Chondrocyte (in vitro differentiated cells): Measurements from ENCODE around the gene RAC2. TPM values are rescaled to one million over a fixed set of nuclear protein-coding genes. Genes with fewer than 3 reads are reported as not detected.
A peak's percentile ranks its signal among the peaks of the same experiment; 100 is the strongest.

ENCODE experiments used
- DNase-seq: peaks from one replicate; pipeline ENCODE4 v3.0.0; 2021; ENCODE audit warnings: mixed read lengths, low spot score
- H3K27ac Mint-ChIP-seq: one replicate; pipeline ENCODE4 v1.8.0; 2021; ENCODE audit warnings: mild to moderate bottlenecking, moderate library complexity, mixed read lengths; ENCODE audit not compliant: unreplicated experiment
- H3K27me3 Mint-ChIP-seq: 2 replicates; pipeline ENCODE4 v1.8.0; 2021; ENCODE audit warnings: low read depth, mixed read lengths
- H3K36me3 Mint-ChIP-seq: 2 replicates; pipeline ENCODE4 v1.8.0; 2021; ENCODE audit warnings: low read depth, mixed read lengths
- H3K4me1 Mint-ChIP-seq: 2 replicates; pipeline ENCODE4 v1.8.0; 2021; ENCODE audit warnings: low read depth, mild to moderate bottlenecking, mixed read lengths
- H3K4me3 Mint-ChIP-seq: one replicate; pipeline ENCODE4 v1.8.0; 2021; ENCODE audit warnings: mild to moderate bottlenecking, moderate library complexity, mixed read lengths; ENCODE audit not compliant: unreplicated experiment
- H3K9me3 Mint-ChIP-seq: 2 replicates; pipeline ENCODE4 v1.8.0; 2021; ENCODE audit warnings: low read depth, mixed read lengths
- total RNA-seq: library from RNA; stranded (reverse); gene quantifications from 3 replicates; pipeline ENCODE4 v1.2.1, GENCODE V29; 2021
- TF ChIP-seq, protein P1 (sequence below): fragments of 200-600 bp; sonication (generic); IDR thresholded peaks from 2 replicates; pipeline ENCODE4 v1.5.0; 2021; ENCODE audit warnings: antibody characterized with exemption, mild to moderate bottlenecking, moderate library complexity

Gene RAC2
- total RNA-seq, 1 donor from 2014 or later, result 0.20 TPM

- DNase-seq, result peak; percentile 79
- no peak overlapping the region for H3K4me3 Mint-ChIP-seq
- peaks cover 2% of the 10 kb centered on the region for H3K36me3 Mint-ChIP-seq
- H3K9me3 Mint-ChIP-seq, result no peaks in the 10 kb centered on the region
- peaks cover under 1% of the 10 kb centered on the region for H3K27me3 Mint-ChIP-seq
- no peak overlapping the region for H3K27ac Mint-ChIP-seq
- TF ChIP-seq, protein P1, sequence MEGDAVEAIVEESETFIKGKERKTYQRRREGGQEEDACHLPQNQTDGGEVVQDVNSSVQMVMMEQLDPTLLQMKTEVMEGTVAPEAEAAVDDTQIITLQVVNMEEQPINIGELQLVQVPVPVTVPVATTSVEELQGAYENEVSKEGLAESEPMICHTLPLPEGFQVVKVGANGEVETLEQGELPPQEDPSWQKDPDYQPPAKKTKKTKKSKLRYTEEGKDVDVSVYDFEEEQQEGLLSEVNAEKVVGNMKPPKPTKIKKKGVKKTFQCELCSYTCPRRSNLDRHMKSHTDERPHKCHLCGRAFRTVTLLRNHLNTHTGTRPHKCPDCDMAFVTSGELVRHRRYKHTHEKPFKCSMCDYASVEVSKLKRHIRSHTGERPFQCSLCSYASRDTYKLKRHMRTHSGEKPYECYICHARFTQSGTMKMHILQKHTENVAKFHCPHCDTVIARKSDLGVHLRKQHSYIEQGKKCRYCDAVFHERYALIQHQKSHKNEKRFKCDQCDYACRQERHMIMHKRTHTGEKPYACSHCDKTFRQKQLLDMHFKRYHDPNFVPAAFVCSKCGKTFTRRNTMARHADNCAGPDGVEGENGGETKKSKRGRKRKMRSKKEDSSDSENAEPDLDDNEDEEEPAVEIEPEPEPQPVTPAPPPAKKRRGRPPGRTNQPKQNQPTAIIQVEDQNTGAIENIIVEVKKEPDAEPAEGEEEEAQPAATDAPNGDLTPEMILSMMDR, result no peak
- H3K4me1 Mint-ChIP-seq, result peaks cover 35% of the 10 kb centered on the region
These were observed 64.2 kb downstream of the RAC2 start for GRCh38 chr22:37179622-37180420.

GRCh38 chr22:37179126-37179470 lies 65.0 kb downstream of the RAC2 start:
- H3K27ac Mint-ChIP-seq, result no peak overlapping the region
- peaks cover 5% of the 10 kb centered on the region for H3K27me3 Mint-ChIP-seq
- TF ChIP-seq, protein P1, result no peak
- no peak for DNase-seq
- peaks cover 35% of the 10 kb centered on the region for H3K4me1 Mint-ChIP-seq
- H3K9me3 Mint-ChIP-seq, result no peaks in the 10 kb centered on the region
- peaks cover 2% of the 10 kb centered on the region for H3K36me3 Mint-ChIP-seq
- H3K4me3 Mint-ChIP-seq, result no peak overlapping the region

- TF ChIP-seq, protein P1, result no peak
- Mint-ChIP-seq H3K27ac (peak overlapping the region; percentile 9), H3K9me3 (no peaks in the 10 kb centered on the region), H3K4me1 (peaks cover 35% of the 10 kb centered on the region), H3K4me3 (no peak overlapping the region), H3K36me3 (peaks cover 2% of the 10 kb centered on the region), H3K27me3 (peaks cover 5% of the 10 kb centered on the region)
- peak; percentile 64 for DNase-seq
These were observed 65.5 kb downstream of the RAC2 start for GRCh38 chr22:37178350-37179125.

- H3K27ac Mint-ChIP-seq, result peak overlapping the region; percentile 78
- H3K36me3 Mint-ChIP-seq, result peaks cover 2% of the 10 kb centered on the region
- peaks cover 5% of the 10 kb centered on the region for H3K27me3 Mint-ChIP-seq
- no peaks in the 10 kb centered on the region for H3K9me3 Mint-ChIP-seq
- no peak overlapping the region for H3K4me3 Mint-ChIP-seq
- H3K4me1 Mint-ChIP-seq, result peaks cover 35% of the 10 kb centered on the region
- no peak for DNase-seq
- TF ChIP-seq, protein P1, result no peak
These were observed 66.3 kb downstream of the RAC2 start for GRCh38 chr22:37177755-37178154.

DNA sequence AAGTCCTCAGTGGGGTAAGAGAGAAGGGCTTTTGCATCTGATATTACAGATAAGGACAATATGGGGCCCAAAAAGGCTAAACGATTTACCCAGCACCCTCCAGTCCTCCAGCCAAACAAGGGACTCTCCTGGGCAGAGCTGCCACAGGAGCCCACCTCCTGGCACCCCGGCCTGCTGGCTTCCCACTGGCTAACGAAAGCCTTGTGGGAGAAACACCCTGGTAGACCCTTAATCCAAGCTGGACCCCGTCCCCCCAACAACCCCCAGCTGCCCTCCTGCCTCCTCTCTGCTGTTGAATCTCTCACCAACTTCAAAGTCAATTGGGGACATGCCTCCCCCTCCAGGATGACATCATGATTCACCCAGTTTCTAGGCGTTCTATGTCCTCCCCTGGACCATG lies 66.8 kb downstream of the RAC2 start:
- H3K9me3 Mint-ChIP-seq, result no peaks in the 10 kb centered on the region
- TF ChIP-seq, protein P1, result no peak
- DNase-seq, result peak; percentile 59
- H3K27me3 Mint-ChIP-seq, result peaks cover 5% of the 10 kb centered on the region
- H3K36me3 Mint-ChIP-seq, result peaks cover 2% of the 10 kb centered on the region
- H3K4me3 Mint-ChIP-seq, result no peak overlapping the region
- H3K27ac Mint-ChIP-seq, result peak overlapping the region; percentile 94
- H3K4me1 Mint-ChIP-seq, result peaks cover 35% of the 10 kb centered on the region
